ENCODE results near the gene SLC46A2. TPM values are rescaled to one million over a fixed set of nuclear protein-coding genes. Genes with fewer than 3 reads are reported as not detected.

The SLC46A2 gene
- total RNA-seq, 1 donor from 2014 or later: not detected

- H3K4me1 Mint-ChIP-seq: no peaks in the 10 kb centered on the region
- H3K9me3 Mint-ChIP-seq: peaks cover 15% of the 10 kb centered on the region
- H3K36me3 Mint-ChIP-seq: peaks cover 29% of the 10 kb centered on the region
- H3K4me3 Mint-ChIP-seq: no peak overlapping the region
- no peak for DNase-seq (ENCODE audit: low spot score in 2 of 2, unreplicated experiment in 2 of 2)
- no peak for TF ChIP-seq CTCF (IDR thresholded peaks at IDR 0.05; ENCODE audit: unreplicated experiment)
- H3K27me3 Mint-ChIP-seq (ENCODE audit: low read depth): no peaks in the 10 kb centered on the region
- H3K27ac Mint-ChIP-seq: no peak overlapping the region
Measured at GRCh38 chr9:112838342-112838741, 52.3 kb downstream of the SLC46A2 start.

- no peak overlapping the region for H3K4me3 Mint-ChIP-seq
- no peak overlapping the region for H3K27ac Mint-ChIP-seq
- no peaks in the 10 kb centered on the region for H3K27me3 Mint-ChIP-seq (ENCODE audit: low read depth)
- H3K9me3 Mint-ChIP-seq: peaks cover 15% of the 10 kb centered on the region
- H3K36me3 Mint-ChIP-seq: peaks cover 29% of the 10 kb centered on the region
- TF ChIP-seq CTCF (IDR thresholded peaks at IDR 0.05; ENCODE audit: unreplicated experiment): no peak
- peaks cover 5% of the 10 kb centered on the region for H3K4me1 Mint-ChIP-seq
- DNase-seq (ENCODE audit: low spot score in 2 of 2, unreplicated experiment in 2 of 2): no peak
Measured at GRCh38 chr9:112836394-112836793, 54.3 kb downstream of the SLC46A2 start.

GRCh38 chr9:112833081-112833480 lies 57.6 kb downstream of the SLC46A2 start:
- TF ChIP-seq CTCF (IDR thresholded peaks at IDR 0.05; ENCODE audit: unreplicated experiment): no peak
- Mint-ChIP-seq H3K4me1 (peaks cover 5% of the 10 kb centered on the region), H3K9me3 (peaks cover 1% of the 10 kb centered on the region), H3K36me3 (peaks cover 14% of the 10 kb centered on the region), H3K27me3 (ENCODE audit: low read depth) (no peaks in the 10 kb centered on the region), H3K4me3 (no peak overlapping the region), H3K27ac (no peak overlapping the region)
- DNase-seq (ENCODE audit: low spot score in 2 of 2, unreplicated experiment in 2 of 2): no peak

- H3K9me3 Mint-ChIP-seq: no peaks in the 10 kb centered on the region
- no peaks in the 10 kb centered on the region for H3K27me3 Mint-ChIP-seq (ENCODE audit: low read depth)
- peaks cover 10% of the 10 kb centered on the region for H3K36me3 Mint-ChIP-seq
- H3K27ac Mint-ChIP-seq: no peak overlapping the region
- DNase-seq (ENCODE audit: low spot score in 2 of 2, unreplicated experiment in 2 of 2): no peak
- H3K4me3 Mint-ChIP-seq: no peak overlapping the region
- no peak for TF ChIP-seq CTCF (IDR thresholded peaks at IDR 0.05; ENCODE audit: unreplicated experiment)
- peaks cover 5% of the 10 kb centered on the region for H3K4me1 Mint-ChIP-seq
Measured at GRCh38 chr9:112831969-112832368, 58.7 kb downstream of the SLC46A2 start.

GRCh38 chr9:112831281-112831851 lies 59.3 kb downstream of the SLC46A2 start:
- Mint-ChIP-seq H3K4me1 (peaks cover 5% of the 10 kb centered on the region), H3K9me3 (no peaks in the 10 kb centered on the region), H3K36me3 (peaks cover 4% of the 10 kb centered on the region), H3K4me3 (no peak overlapping the region), H3K27ac (no peak overlapping the region), H3K27me3 (ENCODE audit: low read depth) (no peaks in the 10 kb centered on the region)
- TF ChIP-seq CTCF (IDR thresholded peaks at IDR 0.05; ENCODE audit: unreplicated experiment): no peak
- DNase-seq (ENCODE audit: low spot score in 2 of 2, unreplicated experiment in 2 of 2): no peak

Other genes starting within 250 kb of the SLC46A2 start
- 21.1 to 25.6 TPM (median 23.3 TPM) in 3 replicates for gene INIP, start 172.8 kb downstream of the SLC46A2 start, total RNA-seq
- 11.8 to 12.7 TPM (median 12.7 TPM) in 3 replicates for gene SNX30, start 140.1 kb downstream of the SLC46A2 start, total RNA-seq
- 8.6 to 11.5 TPM (median 11.2 TPM) in 3 replicates for gene ZNF883, start 121.3 kb upstream of the SLC46A2 start, total RNA-seq
- gene ZFP37, start 165.8 kb upstream of the SLC46A2 start, total RNA-seq: 8.2 to 9.3 TPM (median 8.9 TPM) in 3 replicates